Renal cortex interstitium (tissue), 11 donors: ENCODE results near the gene CLN5. TPM values are rescaled to one million over a fixed set of nuclear protein-coding genes. Genes with fewer than 3 reads are reported as not detected.
A peak's percentile ranks its signal among the peaks of the same experiment; 100 is the strongest.
"Not testable (repeated sequence)": the region's sequence is repeated elsewhere in the genome, so short reads cannot be mapped to it uniquely, and the experiment has no call there.

Experiments
- DNase-seq, 11 donors: peaks; one replicate each; pipeline ENCODE4 v3.0.0-alpha.2; 2013; ENCODE audit warnings: low read depth in 9 of 11, low spot score in 4 of 11; ENCODE audit errors: extremely low read depth in 1 of 11
- polyA plus RNA-seq, 3 donors: library from polyadenylated mRNA; unstranded; fragments of 120-200 nt; gene quantifications; one replicate each; pipeline ENCODE4 v1.2.1, GENCODE V29; 2013; ENCODE audit not compliant: insufficient read length in 3 of 3

The CLN5 gene
- polyA plus RNA-seq, 3 donors = 40.8 to 53.9 (median 50.7) TPM

GRCh38 chr13:77002590-77003190, 10.8 kb downstream of the CLN5 start:
- no peak for DNase-seq

- DNase-seq = not testable (repeated sequence)
Measured at GRCh38 chr13:77008337-77008736, 16.5 kb downstream of the CLN5 start.

GRCh38 chr13:77009011-77009410, 17.1 kb downstream of the CLN5 start:
- no peak for DNase-seq

- DNase-seq = not testable (repeated sequence)
Measured at GRCh38 chr13:77009719-77010118, 17.8 kb downstream of the CLN5 start.

GRCh38 chr13:77013853-77014542, 22.1 kb downstream of the CLN5 start:
- no peak for DNase-seq

- no peak for DNase-seq
Measured at GRCh38 chr13:77014906-77015685, 23.2 kb downstream of the CLN5 start.

GRCh38 chr13:77016251-77016812, 24.5 kb downstream of the CLN5 start:
- no peak for DNase-seq

- no peak for DNase-seq
Measured at GRCh38 chr13:77016888-77017623, 25.2 kb downstream of the CLN5 start.

GRCh38 chr13:77019756-77020155, 27.9 kb downstream of the CLN5 start:
- no peak for DNase-seq

- DNase-seq = no peak
Measured at GRCh38 chr13:77022341-77022740, 30.5 kb downstream of the CLN5 start.

- DNase-seq = peak in 10 of 11 donors; percentile 41 to 71 (median 62)
Measured at GRCh38 chr13:77026255-77026860, 34.5 kb downstream of the CLN5 start.

GRCh38 chr13:77026861-77027621, 35.2 kb downstream of the CLN5 start, which contains the start of gene FBXL3:
TSS of gene FBXL3 (minus strand) at chr13:77027159. CDS start at chr13:77021860, 5,299 bp downstream.
- DNase-seq = peak; percentile 70 to 83 (median 78)

GRCh38 chr13:77028202-77028601, 36.3 kb downstream of the CLN5 start:
- DNase-seq = no peak

GRCh38 chr13:77029436-77029835, 37.6 kb downstream of the CLN5 start:
- DNase-seq = no peak

- DNase-seq = no peak
Measured at GRCh38 chr13:77031656-77032243, 39.9 kb downstream of the CLN5 start.

GRCh38 chr13:77033717-77034302, 41.9 kb downstream of the CLN5 start:
- DNase-seq = no peak

GRCh38 chr13:77034881-77035280, 43.0 kb downstream of the CLN5 start:
- DNase-seq = no peak
